ENCODE results near the gene BMPER. TPM values are rescaled to one million over a fixed set of nuclear protein-coding genes. Genes with fewer than 3 reads are reported as not detected.

Gene BMPER
- total RNA-seq, 1 experiment from 2014 or later: not detected

GRCh38 chr7:33868166-33868565, 37.2 kb upstream of the BMPER start:
- BruUV-seq (replicated peaks): no TSS peak
- H3K27me3 Mint-ChIP-seq (ENCODE audit: insufficient read depth, unreplicated experiment): peaks cover 11% of the 10 kb centered on the region
- intact Hi-C loops (cut with micrococcal nuclease; ENCODE audit: unreplicated experiment): no loop called here

GRCh38 chr7:33869176-33869575, 36.2 kb upstream of the BMPER start:
- intact Hi-C loops (cut with micrococcal nuclease; ENCODE audit: unreplicated experiment): no loop called here
- Histone ChIP-seq H3K27me3 (replicated peaks; ENCODE audit: control insufficient read depth, insufficient read depth, low read length) (no peaks in the 10 kb centered on the region), H3K4me1 (no peaks in the 10 kb centered on the region), H3K4me3 (ENCODE audit: low read depth, low read length) (no peak overlapping the region), H3K36me3 (ENCODE audit: control insufficient read depth, insufficient read depth, low read length) (no peaks in the 10 kb centered on the region), H3K9me3 (no peaks in the 10 kb centered on the region)
- H3K9me3 Mint-ChIP-seq (ENCODE audit: unreplicated experiment): no peaks in the 10 kb centered on the region
- no peak overlapping the region for H3K4me3 Mint-ChIP-seq (ENCODE audit: unreplicated experiment)
- peaks cover 8% of the 10 kb centered on the region for H3K27me3 Mint-ChIP-seq (ENCODE audit: insufficient read depth, unreplicated experiment)
- no peaks in the 10 kb centered on the region for H3K4me1 Mint-ChIP-seq (ENCODE audit: low read depth, unreplicated experiment)
- no TSS peak for BruUV-seq (replicated peaks)
- H3K27ac Mint-ChIP-seq (ENCODE audit: unreplicated experiment): no peak overlapping the region
- ChIA-PET POLR2A (no interaction called here), CTCF (no interaction called here)
- H3K36me3 Mint-ChIP-seq (ENCODE audit: insufficient read depth, unreplicated experiment): no peaks in the 10 kb centered on the region
- TF ChIP-seq CTCF (IDR thresholded peaks at IDR 0.05; ENCODE audit: insufficient read depth in 1 of 2, low read depth in 1 of 2, low read length in 1 of 2, severe bottlenecking in 1 of 2, unreplicated experiment in 1 of 2): no peak
- DNase-seq: no peak

More at GRCh38 chr7:33868166-33868565, 37.2 kb upstream of the BMPER start:
- H3K36me3 ChIP-seq (ENCODE audit: control insufficient read depth, insufficient read depth, low read length): no peaks in the 10 kb centered on the region
- no peaks in the 10 kb centered on the region for H3K36me3 Mint-ChIP-seq (ENCODE audit: insufficient read depth, unreplicated experiment)
- no peak overlapping the region for H3K27ac Mint-ChIP-seq (ENCODE audit: unreplicated experiment)
- no peaks in the 10 kb centered on the region for H3K9me3 ChIP-seq
- no peak for DNase-seq
- H3K4me3 ChIP-seq (ENCODE audit: low read depth, low read length): no peak overlapping the region
- POLR2A ChIA-PET: no interaction called here
- H3K4me1 ChIP-seq: no peaks in the 10 kb centered on the region
- TF ChIP-seq CTCF (IDR thresholded peaks at IDR 0.05; ENCODE audit: insufficient read depth in 1 of 2, low read depth in 1 of 2, low read length in 1 of 2, severe bottlenecking in 1 of 2, unreplicated experiment in 1 of 2): no peak
- H3K4me3 Mint-ChIP-seq (ENCODE audit: unreplicated experiment): no peak overlapping the region
- CTCF ChIA-PET: no interaction called here
- H3K27me3 ChIP-seq (replicated peaks; ENCODE audit: control insufficient read depth, insufficient read depth, low read length): no peaks in the 10 kb centered on the region
- no peaks in the 10 kb centered on the region for H3K4me1 Mint-ChIP-seq (ENCODE audit: low read depth, unreplicated experiment)
- H3K9me3 Mint-ChIP-seq (ENCODE audit: unreplicated experiment): no peaks in the 10 kb centered on the region

DNA sequence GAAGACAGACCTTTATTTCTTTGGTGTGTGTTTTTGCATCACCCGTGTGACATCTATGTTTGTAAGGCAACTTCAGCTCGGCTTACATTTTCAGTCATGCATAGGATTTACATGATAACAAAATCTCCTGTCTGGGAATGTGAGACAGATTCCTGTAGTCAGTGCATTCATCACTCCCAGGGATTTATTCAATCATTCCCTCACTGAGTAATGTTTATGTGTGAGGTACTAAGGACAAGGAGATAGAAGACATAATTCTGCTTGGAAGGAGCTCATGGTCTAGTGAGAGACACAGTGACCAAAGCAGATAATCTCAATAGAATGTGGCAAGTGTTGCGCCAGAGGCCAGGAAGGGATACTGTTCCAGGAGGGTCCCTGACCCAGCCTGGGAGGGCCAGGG, 35.2 kb upstream of the BMPER start:
- ChIA-PET POLR2A (no interaction called here), CTCF (no interaction called here)
- TF ChIP-seq CTCF (IDR thresholded peaks at IDR 0.05; ENCODE audit: insufficient read depth in 1 of 2, low read depth in 1 of 2, low read length in 1 of 2, severe bottlenecking in 1 of 2, unreplicated experiment in 1 of 2): no peak
- DNase-seq: no peak
- no peaks in the 10 kb centered on the region for H3K4me1 ChIP-seq
- Mint-ChIP-seq H3K27ac (ENCODE audit: unreplicated experiment) (no peak overlapping the region), H3K9me3 (ENCODE audit: unreplicated experiment) (no peaks in the 10 kb centered on the region), H3K27me3 (ENCODE audit: insufficient read depth, unreplicated experiment) (peaks cover 8% of the 10 kb centered on the region), H3K36me3 (ENCODE audit: insufficient read depth, unreplicated experiment) (no peaks in the 10 kb centered on the region), H3K4me3 (ENCODE audit: unreplicated experiment) (no peak overlapping the region), H3K4me1 (ENCODE audit: low read depth, unreplicated experiment) (no peaks in the 10 kb centered on the region)
- intact Hi-C loops (cut with micrococcal nuclease; ENCODE audit: unreplicated experiment): no loop called here
- H3K4me3 ChIP-seq (ENCODE audit: low read depth, low read length): no peak overlapping the region
- no peaks in the 10 kb centered on the region for H3K27me3 ChIP-seq (replicated peaks; ENCODE audit: control insufficient read depth, insufficient read depth, low read length)
- no peaks in the 10 kb centered on the region for H3K9me3 ChIP-seq
- BruUV-seq (replicated peaks): no TSS peak
- no peaks in the 10 kb centered on the region for H3K36me3 ChIP-seq (ENCODE audit: control insufficient read depth, insufficient read depth, low read length)
